GM23338 (cell line): ENCODE data around the gene ARCN1.

Source experiments
- CTCF ChIP-seq, 2 experiments: fragments of 200-600 bp in 1 of 2; sonication (generic) in 1 of 2; conservative IDR thresholded peaks; 2 replicates each; pipeline versions ENCODE4 v1.5.1 to v1.6.1; 2016 to 2017; ENCODE audit warnings: antibody characterized with exemption in 2 of 2, low read depth in 2 of 2, mild to moderate bottlenecking in 2 of 2, moderate library complexity in 1 of 2
- EZH2 ChIP-seq: fragments of 200-600 bp; sonication (generic); IDR thresholded peaks from one replicate; pipeline ENCODE4 v1.8.0; 2017; ENCODE audit warnings: antibody characterized with exemption, mild to moderate bottlenecking, low read depth; ENCODE audit not compliant: unreplicated experiment
- EZH2phosphoT487 ChIP-seq: fragments of 200-600 bp; sonication (generic); IDR thresholded peaks from one replicate; pipeline ENCODE4 v1.8.1; 2018; ENCODE audit warnings: antibody characterized with exemption; ENCODE audit not compliant: unreplicated experiment
- TF ChIP-seq, protein P1 (sequence below): IDR thresholded peaks from one replicate; pipeline ENCODE4 v1.6.1; 2018; ENCODE audit warnings: antibody characterized with exemption; ENCODE audit not compliant: unreplicated experiment

- TF ChIP-seq EZH2phosphoT487: no peak
- TF ChIP-seq EZH2: no peak
- no peak for TF ChIP-seq CTCF (conservative IDR thresholded peaks at IDR 0.05; ENCODE audit: low read depth in 2 of 2)
- TF ChIP-seq, protein P1, sequence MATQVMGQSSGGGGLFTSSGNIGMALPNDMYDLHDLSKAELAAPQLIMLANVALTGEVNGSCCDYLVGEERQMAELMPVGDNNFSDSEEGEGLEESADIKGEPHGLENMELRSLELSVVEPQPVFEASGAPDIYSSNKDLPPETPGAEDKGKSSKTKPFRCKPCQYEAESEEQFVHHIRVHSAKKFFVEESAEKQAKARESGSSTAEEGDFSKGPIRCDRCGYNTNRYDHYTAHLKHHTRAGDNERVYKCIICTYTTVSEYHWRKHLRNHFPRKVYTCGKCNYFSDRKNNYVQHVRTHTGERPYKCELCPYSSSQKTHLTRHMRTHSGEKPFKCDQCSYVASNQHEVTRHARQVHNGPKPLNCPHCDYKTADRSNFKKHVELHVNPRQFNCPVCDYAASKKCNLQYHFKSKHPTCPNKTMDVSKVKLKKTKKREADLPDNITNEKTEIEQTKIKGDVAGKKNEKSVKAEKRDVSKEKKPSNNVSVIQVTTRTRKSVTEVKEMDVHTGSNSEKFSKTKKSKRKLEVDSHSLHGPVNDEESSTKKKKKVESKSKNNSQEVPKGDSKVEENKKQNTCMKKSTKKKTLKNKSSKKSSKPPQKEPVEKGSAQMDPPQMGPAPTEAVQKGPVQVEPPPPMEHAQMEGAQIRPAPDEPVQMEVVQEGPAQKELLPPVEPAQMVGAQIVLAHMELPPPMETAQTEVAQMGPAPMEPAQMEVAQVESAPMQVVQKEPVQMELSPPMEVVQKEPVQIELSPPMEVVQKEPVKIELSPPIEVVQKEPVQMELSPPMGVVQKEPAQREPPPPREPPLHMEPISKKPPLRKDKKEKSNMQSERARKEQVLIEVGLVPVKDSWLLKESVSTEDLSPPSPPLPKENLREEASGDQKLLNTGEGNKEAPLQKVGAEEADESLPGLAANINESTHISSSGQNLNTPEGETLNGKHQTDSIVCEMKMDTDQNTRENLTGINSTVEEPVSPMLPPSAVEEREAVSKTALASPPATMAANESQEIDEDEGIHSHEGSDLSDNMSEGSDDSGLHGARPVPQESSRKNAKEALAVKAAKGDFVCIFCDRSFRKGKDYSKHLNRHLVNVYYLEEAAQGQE: no peak
Observed at GRCh38 chr11:118633979-118634378, 61.8 kb downstream of the ARCN1 start.
